ENCODE data around the gene MS4A1.

The MS4A1 gene

DNA sequence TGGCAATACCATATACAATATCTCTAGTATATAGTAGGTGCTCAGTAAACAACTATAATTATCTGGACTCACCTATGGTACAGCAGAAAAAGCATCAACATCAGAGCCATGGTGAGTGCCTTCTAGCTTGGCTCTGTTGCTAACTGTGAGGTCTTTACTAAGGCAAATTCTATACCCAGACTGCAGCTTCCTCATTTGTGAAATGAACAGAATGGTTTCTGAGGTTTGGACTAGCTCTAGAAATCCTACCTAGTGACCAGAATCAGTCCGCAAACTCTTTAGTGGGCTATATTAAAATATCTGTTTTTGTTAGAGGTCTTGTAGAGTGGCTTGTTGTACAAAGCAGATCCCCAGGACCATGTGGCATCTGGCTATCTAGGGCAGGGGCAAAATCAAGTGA is 3.7 kb downstream of the MS4A1 start:
- Histone ChIP-seq H3K9ac (ENCODE audit: low read depth, low read length) (no peak overlapping the region), H3K4me1 (ENCODE audit: control insufficient read depth, insufficient read depth, low read length) (no peaks in the 10 kb centered on the region), H3K4me2 (ENCODE audit: low read length) (no peak overlapping the region), H3K27me3 (ENCODE audit: control insufficient read depth, insufficient read depth, low read length) (no peaks in the 10 kb centered on the region), H3K9me3 (replicated peaks; ENCODE audit: low read length) (peaks cover 14% of the 10 kb centered on the region), H3K4me3 (ENCODE audit: low read length) (no peak overlapping the region), H3K36me3 (ENCODE audit: insufficient read depth, low read length) (no peaks in the 10 kb centered on the region)

DNA sequence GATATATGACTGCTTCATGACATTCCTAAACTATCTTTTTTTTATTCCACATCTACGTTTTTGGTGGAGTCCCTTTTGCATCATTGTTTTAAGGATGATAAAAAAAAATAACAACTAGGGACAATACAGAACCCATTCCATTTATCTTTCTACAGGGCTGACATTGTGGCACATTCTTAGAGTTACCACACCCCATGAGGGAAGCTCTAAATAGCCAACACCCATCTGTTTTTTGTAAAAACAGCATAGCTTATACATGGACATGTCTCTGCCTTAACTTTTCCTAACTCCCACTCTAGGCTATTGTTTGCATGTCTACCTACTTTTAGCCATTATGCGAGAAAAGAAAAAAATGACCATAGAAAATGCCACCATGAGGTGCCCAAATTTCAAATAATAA is 13.2 kb downstream of the MS4A1 start:
- no peaks in the 10 kb centered on the region for H3K27me3 ChIP-seq (ENCODE audit: control insufficient read depth, insufficient read depth, low read length)
- no peaks in the 10 kb centered on the region for H3K9me3 ChIP-seq (replicated peaks; ENCODE audit: low read length)
- no peak overlapping the region for H3K9ac ChIP-seq (ENCODE audit: low read depth, low read length)
- no peaks in the 10 kb centered on the region for H3K4me1 ChIP-seq (ENCODE audit: control insufficient read depth, insufficient read depth, low read length)
- no peak overlapping the region for H3K4me3 ChIP-seq (ENCODE audit: low read length)
- no peaks in the 10 kb centered on the region for H3K36me3 ChIP-seq (ENCODE audit: insufficient read depth, low read length)
- H3K4me2 ChIP-seq (ENCODE audit: low read length) = no peak overlapping the region

- H3K36me3 ChIP-seq (ENCODE audit: insufficient read depth, low read length) = no peaks in the 10 kb centered on the region
- no peak overlapping the region for H3K4me3 ChIP-seq (ENCODE audit: low read length)
- H3K4me2 ChIP-seq (ENCODE audit: low read length) = no peak overlapping the region
- H3K27me3 ChIP-seq (ENCODE audit: control insufficient read depth, insufficient read depth, low read length) = no peaks in the 10 kb centered on the region
- no peaks in the 10 kb centered on the region for H3K9me3 ChIP-seq (replicated peaks; ENCODE audit: low read length)
- H3K9ac ChIP-seq (ENCODE audit: low read depth, low read length) = no peak overlapping the region
- H3K4me1 ChIP-seq (ENCODE audit: control insufficient read depth, insufficient read depth, low read length) = no peaks in the 10 kb centered on the region
These were observed 14.1 kb downstream of the MS4A1 start for GRCh38 chr11:60469723-60470122.

- H3K4me2 ChIP-seq (ENCODE audit: low read length) = no peak overlapping the region
- no peak overlapping the region for H3K9ac ChIP-seq (ENCODE audit: low read depth, low read length)
- no peak overlapping the region for H3K4me3 ChIP-seq (ENCODE audit: low read length)
- no peaks in the 10 kb centered on the region for H3K9me3 ChIP-seq (replicated peaks; ENCODE audit: low read length)
- no peaks in the 10 kb centered on the region for H3K27me3 ChIP-seq (ENCODE audit: control insufficient read depth, insufficient read depth, low read length)
- no peaks in the 10 kb centered on the region for H3K36me3 ChIP-seq (ENCODE audit: insufficient read depth, low read length)
- no peaks in the 10 kb centered on the region for H3K4me1 ChIP-seq (ENCODE audit: control insufficient read depth, insufficient read depth, low read length)
These were observed 21.4 kb downstream of the MS4A1 start for GRCh38 chr11:60477035-60477445.

DNA sequence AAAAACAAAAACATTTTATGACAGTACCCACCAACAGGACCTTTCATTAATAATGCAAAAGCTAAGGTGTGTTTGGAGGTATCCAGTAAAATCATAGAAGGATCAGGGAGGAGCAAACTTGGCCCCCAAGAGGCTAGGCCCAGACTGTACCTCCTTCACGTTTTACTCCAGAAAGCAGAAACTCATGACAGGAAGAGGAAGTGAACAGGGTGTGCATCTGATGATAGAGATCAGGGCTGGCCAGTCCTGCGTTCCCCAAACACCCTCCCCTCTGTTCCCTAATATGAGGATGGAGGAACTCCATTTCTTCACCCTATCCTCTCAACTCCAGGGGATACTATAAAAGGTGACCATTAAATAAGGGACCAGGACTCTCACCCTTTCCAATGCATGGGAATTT is 26.7 kb downstream of the MS4A1 start:
- no peaks in the 10 kb centered on the region for H3K36me3 ChIP-seq (ENCODE audit: insufficient read depth, low read length)
- no peak overlapping the region for H3K4me2 ChIP-seq (ENCODE audit: low read length)
- H3K9ac ChIP-seq (ENCODE audit: low read depth, low read length) = no peak overlapping the region
- H3K27me3 ChIP-seq (ENCODE audit: control insufficient read depth, insufficient read depth, low read length) = no peaks in the 10 kb centered on the region
- no peak overlapping the region for H3K4me3 ChIP-seq (ENCODE audit: low read length)
- H3K4me1 ChIP-seq (ENCODE audit: control insufficient read depth, insufficient read depth, low read length) = no peaks in the 10 kb centered on the region
- H3K9me3 ChIP-seq (replicated peaks; ENCODE audit: low read length) = peaks cover 5% of the 10 kb centered on the region

GRCh38 chr11:60485987-60486386 is 30.3 kb downstream of the MS4A1 start:
- Histone ChIP-seq H3K4me2 (ENCODE audit: low read length) (no peak overlapping the region), H3K9ac (ENCODE audit: low read depth, low read length) (no peak overlapping the region), H3K27me3 (ENCODE audit: control insufficient read depth, insufficient read depth, low read length) (no peaks in the 10 kb centered on the region), H3K36me3 (ENCODE audit: insufficient read depth, low read length) (no peaks in the 10 kb centered on the region), H3K4me1 (ENCODE audit: control insufficient read depth, insufficient read depth, low read length) (no peaks in the 10 kb centered on the region), H3K4me3 (ENCODE audit: low read length) (no peak overlapping the region), H3K9me3 (replicated peaks; ENCODE audit: low read length) (peaks cover 5% of the 10 kb centered on the region)

GRCh38 chr11:60492488-60493009 is 36.9 kb downstream of the MS4A1 start, which contains the start of gene MS4A12:
MS4A12 (plus strand) TSS chr11:60492778; CDS start chr11:60497319, 4,541 bp downstream.
- H3K9ac ChIP-seq (ENCODE audit: low read depth, low read length) = no peak within 1 kb of the TSS
- no peaks in the 10 kb centered on the region for H3K9me3 ChIP-seq (replicated peaks; ENCODE audit: low read length)
- H3K4me2 ChIP-seq (ENCODE audit: low read length) = no peak within 1 kb of the TSS
- H3K36me3 ChIP-seq (ENCODE audit: insufficient read depth, low read length) = no peaks in the 10 kb centered on the region
- no peak within 1 kb of the TSS for H3K4me3 ChIP-seq (ENCODE audit: low read length)
- no peaks in the 10 kb centered on the region for H3K4me1 ChIP-seq (ENCODE audit: control insufficient read depth, insufficient read depth, low read length)
- H3K27me3 ChIP-seq (ENCODE audit: control insufficient read depth, insufficient read depth, low read length) = no peaks in the 10 kb centered on the region

- H3K4me2 ChIP-seq (ENCODE audit: low read length) = no peak overlapping the region
- H3K27me3 ChIP-seq (ENCODE audit: control insufficient read depth, insufficient read depth, low read length) = no peaks in the 10 kb centered on the region
- H3K9me3 ChIP-seq (replicated peaks; ENCODE audit: low read length) = no peaks in the 10 kb centered on the region
- no peaks in the 10 kb centered on the region for H3K36me3 ChIP-seq (ENCODE audit: insufficient read depth, low read length)
- H3K4me1 ChIP-seq (ENCODE audit: control insufficient read depth, insufficient read depth, low read length) = no peaks in the 10 kb centered on the region
- no peak overlapping the region for H3K4me3 ChIP-seq (ENCODE audit: low read length)
- no peak overlapping the region for H3K9ac ChIP-seq (ENCODE audit: low read depth, low read length)
These were observed 37.8 kb downstream of the MS4A1 start for GRCh38 chr11:60493454-60493853.

DNA sequence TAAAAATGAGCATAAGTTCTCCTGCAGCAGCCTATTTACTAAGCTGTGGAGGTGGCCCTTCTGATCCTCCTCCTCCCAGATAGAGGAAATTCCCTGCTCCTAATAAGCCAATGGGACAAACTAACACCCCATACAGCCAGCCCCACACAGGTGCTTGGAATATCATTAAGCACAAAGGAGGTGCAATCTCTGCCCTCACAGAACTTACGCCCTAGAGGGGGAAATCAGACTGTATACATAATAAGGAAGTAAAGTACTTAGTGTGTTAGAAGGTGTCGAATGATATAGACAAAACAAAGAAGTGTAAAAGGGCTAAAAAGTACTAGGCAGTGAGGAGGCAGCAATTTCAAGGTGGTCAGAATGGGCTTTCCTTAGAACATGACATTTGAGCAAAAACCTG is 42.8 kb downstream of the MS4A1 start:
- Histone ChIP-seq H3K4me2 (ENCODE audit: low read length) (no peak overlapping the region), H3K4me1 (ENCODE audit: control insufficient read depth, insufficient read depth, low read length) (no peaks in the 10 kb centered on the region), H3K4me3 (ENCODE audit: low read length) (no peak overlapping the region), H3K9ac (ENCODE audit: low read depth, low read length) (no peak overlapping the region), H3K36me3 (ENCODE audit: insufficient read depth, low read length) (no peaks in the 10 kb centered on the region), H3K27me3 (ENCODE audit: control insufficient read depth, insufficient read depth, low read length) (no peaks in the 10 kb centered on the region), H3K9me3 (replicated peaks; ENCODE audit: low read length) (no peaks in the 10 kb centered on the region)

- H3K4me3 ChIP-seq (ENCODE audit: low read length) = no peak overlapping the region
- H3K9me3 ChIP-seq (replicated peaks; ENCODE audit: low read length) = no peaks in the 10 kb centered on the region
- H3K27me3 ChIP-seq (ENCODE audit: control insufficient read depth, insufficient read depth, low read length) = no peaks in the 10 kb centered on the region
- H3K4me1 ChIP-seq (ENCODE audit: control insufficient read depth, insufficient read depth, low read length) = no peaks in the 10 kb centered on the region
- no peak overlapping the region for H3K9ac ChIP-seq (ENCODE audit: low read depth, low read length)
- no peaks in the 10 kb centered on the region for H3K36me3 ChIP-seq (ENCODE audit: insufficient read depth, low read length)
- H3K4me2 ChIP-seq (ENCODE audit: low read length) = no peak overlapping the region
These were observed 43.2 kb downstream of the MS4A1 start for GRCh38 chr11:60498853-60499252.

DNA sequence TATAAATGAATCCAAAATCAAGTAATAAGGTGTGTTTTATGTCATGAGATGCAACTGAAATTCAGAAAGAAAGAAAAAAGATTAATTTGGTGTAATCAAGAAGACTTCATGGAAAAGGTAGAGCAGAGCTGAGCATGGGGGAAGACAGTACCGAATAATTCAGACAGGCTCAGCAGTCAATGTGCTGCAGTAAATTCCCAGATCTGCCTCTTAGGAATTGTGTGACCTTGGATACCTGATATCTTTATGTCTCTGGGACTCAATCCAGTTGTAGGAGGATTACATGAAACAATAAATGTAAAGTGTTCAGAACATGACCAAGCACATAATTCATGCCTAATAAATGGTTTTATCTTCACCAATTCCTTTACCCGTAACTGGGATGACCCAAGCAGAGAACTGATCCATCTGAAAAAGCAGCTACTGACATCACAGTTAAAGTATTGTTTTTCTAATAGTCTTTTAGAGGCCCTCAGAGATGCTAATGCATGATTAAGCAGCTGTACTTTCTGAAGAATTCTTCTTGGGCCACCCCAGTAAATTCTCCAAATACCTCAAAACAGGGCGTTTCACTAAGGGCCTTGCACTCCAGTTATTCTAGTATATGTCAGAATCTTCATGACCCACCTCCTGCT is 44.7 kb downstream of the MS4A1 start:
- Histone ChIP-seq H3K9me3 (replicated peaks; ENCODE audit: low read length) (no peaks in the 10 kb centered on the region), H3K4me1 (ENCODE audit: control insufficient read depth, insufficient read depth, low read length) (no peaks in the 10 kb centered on the region), H3K36me3 (ENCODE audit: insufficient read depth, low read length) (no peaks in the 10 kb centered on the region), H3K27me3 (ENCODE audit: control insufficient read depth, insufficient read depth, low read length) (no peaks in the 10 kb centered on the region), H3K9ac (ENCODE audit: low read depth, low read length) (no peak overlapping the region), H3K4me3 (ENCODE audit: low read length) (no peak overlapping the region), H3K4me2 (ENCODE audit: low read length) (no peak overlapping the region)

- Histone ChIP-seq H3K4me1 (ENCODE audit: control insufficient read depth, insufficient read depth, low read length) (no peaks in the 10 kb centered on the region), H3K4me3 (ENCODE audit: low read length) (no peak overlapping the region), H3K27me3 (ENCODE audit: control insufficient read depth, insufficient read depth, low read length) (no peaks in the 10 kb centered on the region), H3K4me2 (ENCODE audit: low read length) (no peak overlapping the region), H3K36me3 (ENCODE audit: insufficient read depth, low read length) (no peaks in the 10 kb centered on the region), H3K9me3 (replicated peaks; ENCODE audit: low read length) (peaks cover 3% of the 10 kb centered on the region), H3K9ac (ENCODE audit: low read depth, low read length) (no peak overlapping the region)
These were observed 46.7 kb downstream of the MS4A1 start for GRCh38 chr11:60502221-60502775.

Data from skeletal muscle satellite cell (primary cell).